ENCODE measurements around the gene RERE. TPM values are rescaled to one million over a fixed set of nuclear protein-coding genes. Genes with fewer than 3 reads are reported as not detected.
A peak's percentile ranks its signal among the peaks of the same experiment; 100 is the strongest.

RERE gene
- polyA plus RNA-seq, 1 of the 3 experiments (the other 2 are of a cell fraction) = 8.1 TPM

DNA sequence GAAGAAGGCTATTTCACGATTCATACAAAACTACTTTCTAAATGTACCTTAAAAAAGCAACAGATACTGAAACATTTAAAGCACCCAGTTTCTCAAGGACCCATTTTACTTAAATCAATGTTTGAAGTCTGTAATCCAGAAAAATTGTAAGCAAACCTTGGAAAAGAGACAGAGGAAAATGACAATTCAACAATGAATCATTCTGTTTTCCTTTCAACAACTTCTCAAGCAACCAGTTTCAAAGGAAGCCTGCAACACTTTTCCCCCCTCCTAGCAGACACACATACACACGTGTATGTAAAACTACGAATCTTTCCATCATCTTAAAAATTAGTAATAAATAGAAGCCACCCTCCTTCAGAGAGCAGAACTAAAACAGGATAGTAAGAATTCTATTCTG is 1.2 kb downstream of the RERE start:
- H3K36me3 ChIP-seq (replicated peaks in 1 of 2; ENCODE audit: control insufficient read depth in 1 of 2, insufficient read depth in 2 of 2, low read length in 1 of 2) = no peaks in the 10 kb centered on the region
- ChIA-PET POLR2A (interaction anchor here (0.6 to 1.8 kb wide), 2 partner anchors 33 to 61 kb away, joined by 3 to 9 read pairs; no protein-coding TSS in a partner anchor), CTCF (interaction anchor here (1.2 to 3.5 kb wide), 8 partner anchors 10 to 255 kb away, joined by 3 to 23 read pairs (median 6); no protein-coding TSS in a partner anchor)
- peak overlapping the region; percentile 86 for H2AFZ ChIP-seq (ENCODE audit: low read depth)
- H3K4me1 ChIP-seq (ENCODE audit: control insufficient read depth in 1 of 2, insufficient read depth in 2 of 2, low read depth in 1 of 2, low read length in 1 of 2) = peaks cover 12 to 18% of the 10 kb centered on the region in 2 experiments; a peak in 3 of 4 replicates
- peak overlapping the region; percentile 95 for H3K4me2 ChIP-seq
- H3K79me2 ChIP-seq (ENCODE audit: insufficient read depth) = peaks cover 61% of the 10 kb centered on the region
- H3K9me3 ChIP-seq = no peaks in the 10 kb centered on the region
- H3K27ac ChIP-seq (ENCODE audit: low read depth in 2 of 2, low read length in 1 of 2) = peak overlapping the region; percentile 88 to 95
- H3K9me2 ChIP-seq = no peaks in the 10 kb centered on the region
- H4K20me1 ChIP-seq (ENCODE audit: insufficient read depth) = no peaks in the 10 kb centered on the region; the same call in 1 of the 2 replicates
- peak overlapping the region; percentile 82 to 90 for H3K4me3 ChIP-seq (ENCODE audit: low read depth in 2 of 2, low read length in 1 of 2)
- H3F3A ChIP-seq (replicated peaks; ENCODE audit: insufficient read depth) = peaks cover 26% of the 10 kb centered on the region
- no peak for DNase-seq
- WGBS (ENCODE audit: low lambda C conversion rate) = under 1% methylated on average over 3 of the region's 3 CpGs
- TF ChIP-seq PBX3 (IDR thresholded peaks at IDR 0.05) (0 out of 2 replicates have a peak, but pooled peaks have one; percentile 17), NFIC (IDR thresholded peaks at IDR 0.05; ENCODE audit: borderline replicate concordance) (no peak), FOSL2 (IDR thresholded peaks at IDR 0.05; ENCODE audit: borderline replicate concordance, low read depth) (no peak), MAX (IDR thresholded peaks at IDR 0.05; ENCODE audit: low read depth) (peak; percentile 26; the same call in 1 of the 2 replicates), TCF12 (IDR thresholded peaks at IDR 0.05) (peak; percentile 10; the same call in 1 of the 2 replicates), MXI1 (IDR thresholded peaks at IDR 0.05; ENCODE audit: low read depth, low read length) (0 out of 2 replicates have a peak, but pooled peaks have one; percentile 35)
- TF ChIP-seq, protein P1, sequence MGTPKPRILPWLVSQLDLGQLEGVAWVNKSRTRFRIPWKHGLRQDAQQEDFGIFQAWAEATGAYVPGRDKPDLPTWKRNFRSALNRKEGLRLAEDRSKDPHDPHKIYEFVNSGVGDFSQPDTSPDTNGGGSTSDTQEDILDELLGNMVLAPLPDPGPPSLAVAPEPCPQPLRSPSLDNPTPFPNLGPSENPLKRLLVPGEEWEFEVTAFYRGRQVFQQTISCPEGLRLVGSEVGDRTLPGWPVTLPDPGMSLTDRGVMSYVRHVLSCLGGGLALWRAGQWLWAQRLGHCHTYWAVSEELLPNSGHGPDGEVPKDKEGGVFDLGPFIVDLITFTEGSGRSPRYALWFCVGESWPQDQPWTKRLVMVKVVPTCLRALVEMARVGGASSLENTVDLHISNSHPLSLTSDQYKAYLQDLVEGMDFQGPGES (IDR thresholded peaks at IDR 0.05; ENCODE audit: low read depth, low read length) = no peak
- peak overlapping the region; percentile 98 for H3K9ac ChIP-seq
- H3K27me3 ChIP-seq (ENCODE audit: insufficient read depth) = no peaks in the 10 kb centered on the region

DNA sequence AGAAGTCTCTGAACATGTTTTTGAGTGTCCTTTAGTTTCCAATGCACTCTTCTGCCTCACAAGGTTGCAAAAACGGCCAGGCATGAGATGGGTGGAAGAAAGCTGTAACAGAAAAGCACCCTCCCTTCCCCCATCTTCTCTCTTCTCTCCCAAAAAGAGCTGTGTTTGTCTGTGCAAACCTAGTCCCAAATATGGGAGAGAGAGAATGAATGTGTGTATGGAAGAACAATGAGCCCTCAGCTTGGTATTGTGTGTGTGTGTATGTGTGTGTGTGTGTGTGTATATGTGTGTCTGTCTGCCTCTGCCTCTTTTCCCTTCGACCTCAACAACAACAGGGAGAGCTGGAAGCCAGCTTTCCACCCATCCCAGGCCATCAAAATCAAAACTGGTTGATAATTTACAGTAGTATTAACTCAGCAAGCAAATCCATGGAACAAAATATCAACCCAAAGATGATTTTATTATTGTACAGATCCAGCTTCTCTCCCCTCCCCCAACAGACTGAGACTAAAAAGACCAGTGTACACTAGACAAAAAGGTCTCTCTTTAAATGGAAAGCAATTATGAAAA is 1.8 kb downstream of the RERE start:
- ChIA-PET POLR2A (interaction anchor here (0.6 to 1.8 kb wide), 4 partner anchors 11 to 61 kb away, joined by 3 to 9 read pairs (median 4); no protein-coding TSS in a partner anchor), CTCF (interaction anchor here (0.6 to 3.5 kb wide), 15 partner anchors 10 to 391 kb away, joined by 3 to 23 read pairs (median 4); no protein-coding TSS in a partner anchor)
- Histone ChIP-seq H3K79me2 (ENCODE audit: insufficient read depth) (peaks cover 67% of the 10 kb centered on the region), H3K36me3 (replicated peaks in 1 of 2; ENCODE audit: control insufficient read depth in 1 of 2, insufficient read depth in 2 of 2, low read length in 1 of 2) (no peaks in the 10 kb centered on the region), H3K27ac (ENCODE audit: low read depth in 2 of 2, low read length in 1 of 2) (peak overlapping the region; percentile 88 to 95), H3K27me3 (ENCODE audit: insufficient read depth) (no peaks in the 10 kb centered on the region), H2AFZ (ENCODE audit: low read depth) (peak overlapping the region; percentile 86; the same call in 1 of the 2 replicates), H3K4me1 (ENCODE audit: control insufficient read depth in 1 of 2, insufficient read depth in 2 of 2, low read depth in 1 of 2, low read length in 1 of 2) (peaks cover 12 to 20% of the 10 kb centered on the region in 2 experiments; a peak in 3 of 4 replicates), H3K9me3 (no peaks in the 10 kb centered on the region), H3K9me2 (no peaks in the 10 kb centered on the region), H3K4me2 (peak overlapping the region; percentile 95), H4K20me1 (ENCODE audit: insufficient read depth) (no peaks in the 10 kb centered on the region; the same call in 1 of the 2 replicates), H3K9ac (peak overlapping the region; percentile 98; the same call in 1 of the 2 replicates), H3K4me3 (ENCODE audit: low read depth in 2 of 2, low read length in 1 of 2) (peak overlapping the region; percentile 82 to 90), H3F3A (replicated peaks; ENCODE audit: insufficient read depth) (peaks cover 26% of the 10 kb centered on the region)
- no peak for DNase-seq
- WGBS (ENCODE audit: low lambda C conversion rate) = 7% methylated on average over 2 of the region's 2 CpGs
- no peak; the same call in 1 of the 2 replicates for TF ChIP-seq RAD21 (IDR thresholded peaks at IDR 0.05; ENCODE audit: low read length)
- TF ChIP-seq FOSL2 (IDR thresholded peaks at IDR 0.05; ENCODE audit: borderline replicate concordance, low read depth) = no peak
- TF ChIP-seq USF1 (IDR thresholded peaks at IDR 0.05; ENCODE audit: borderline replicate concordance, low read depth) = no peak
- TF ChIP-seq FOXM1 (IDR thresholded peaks at IDR 0.05; ENCODE audit: low read depth) = no peak
- no peak for TF ChIP-seq EZH2phosphoT487 (IDR thresholded peaks at IDR 0.05; ENCODE audit: borderline replicate concordance, low read depth)
- TF ChIP-seq CHD2 (IDR thresholded peaks at IDR 0.05; ENCODE audit: low read length, partially characterized antibody) = no peak
- no peak for TF ChIP-seq YY1 (IDR thresholded peaks at IDR 0.05; ENCODE audit: low read depth)
- TF ChIP-seq NRF1 (IDR thresholded peaks at IDR 0.05; ENCODE audit: low read depth, low read length) = no peak
- TF ChIP-seq, protein P1 (IDR thresholded peaks at IDR 0.05; ENCODE audit: low read depth, low read length) = no peak
- TF ChIP-seq NFIC (IDR thresholded peaks at IDR 0.05; ENCODE audit: borderline replicate concordance) = no peak
- no peak for TF ChIP-seq MAX (IDR thresholded peaks at IDR 0.05; ENCODE audit: low read depth)
- TF ChIP-seq ZBTB33 (IDR thresholded peaks at IDR 0.05; ENCODE audit: borderline replicate concordance, low read depth) = no peak
- TF ChIP-seq RFX5 (IDR thresholded peaks at IDR 0.05; ENCODE audit: low read length) = no peak

Data from SK-N-SH (cell line).